Tongue (tissue), 2 donors: ENCODE measurements around the gene CTNNB1. TPM values are rescaled to one million over a fixed set of nuclear protein-coding genes. Genes with fewer than 3 reads are reported as not detected.
A peak's percentile ranks its signal among the peaks of the same experiment; 100 is the strongest.

Source experiments
- DNase-seq: peaks from one replicate; pipeline ENCODE4 v3.0.0-alpha.2; 2015
- total RNA-seq: library from RNA; depleted of rRNA; stranded (reverse); fragments of >200 nt; gene quantifications from one replicate; pipeline ENCODE4 v1.2.3, GENCODE V29; 2014

Gene CTNNB1
- 652 TPM for total RNA-seq

DNA sequence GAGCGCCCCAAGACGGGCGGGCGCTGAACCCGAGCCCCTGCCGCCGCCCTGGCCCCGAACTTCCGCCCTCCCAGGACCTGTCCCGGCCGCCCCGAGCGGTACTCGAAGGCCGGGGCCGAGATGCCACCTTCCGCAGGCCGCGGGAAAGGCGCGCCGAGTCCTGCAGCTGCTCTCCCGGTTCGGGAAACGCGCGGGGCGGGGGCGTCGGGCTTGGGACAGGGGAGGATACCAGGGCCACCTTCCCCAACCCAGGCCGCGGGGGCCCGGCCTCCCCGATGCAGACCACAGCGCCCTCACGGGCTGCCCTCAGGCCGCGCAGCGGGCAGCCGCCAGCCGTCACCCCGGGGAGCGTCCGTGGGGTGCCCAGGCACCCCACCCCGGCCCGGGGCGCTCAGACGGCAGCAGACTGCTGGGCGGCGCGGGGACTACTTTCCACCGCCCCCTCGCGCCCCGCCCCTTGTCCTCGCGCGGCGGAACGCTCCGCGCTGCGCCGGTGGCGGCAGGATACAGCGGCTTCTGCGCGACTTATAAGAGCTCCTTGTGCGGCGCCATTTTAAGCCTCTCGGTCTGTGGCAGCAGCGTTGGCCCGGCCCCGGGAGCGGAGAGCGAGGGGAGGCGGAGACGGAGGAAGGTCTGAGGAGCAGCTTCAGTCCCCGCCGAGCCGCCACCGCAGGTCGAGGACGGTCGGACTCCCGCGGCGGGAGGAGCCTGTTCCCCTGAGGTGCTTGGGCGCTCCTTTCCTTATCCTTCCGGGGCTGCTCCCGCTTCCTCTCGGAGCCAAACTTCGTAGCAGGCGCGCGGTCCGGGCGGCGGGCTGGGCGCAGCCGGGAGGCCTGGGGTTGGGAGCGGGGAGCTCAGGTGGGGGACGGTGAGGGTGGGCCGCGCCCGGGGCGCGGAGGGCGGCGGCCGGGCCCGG lies at the start of gene CTNNB1:
Gene CTNNB1 (plus strand): TSS at position 556 of the 916 bp plus-strand sequence. CDS start 24,564 bp downstream, outside the sequence.
- peak; percentile 97 for DNase-seq

DNA sequence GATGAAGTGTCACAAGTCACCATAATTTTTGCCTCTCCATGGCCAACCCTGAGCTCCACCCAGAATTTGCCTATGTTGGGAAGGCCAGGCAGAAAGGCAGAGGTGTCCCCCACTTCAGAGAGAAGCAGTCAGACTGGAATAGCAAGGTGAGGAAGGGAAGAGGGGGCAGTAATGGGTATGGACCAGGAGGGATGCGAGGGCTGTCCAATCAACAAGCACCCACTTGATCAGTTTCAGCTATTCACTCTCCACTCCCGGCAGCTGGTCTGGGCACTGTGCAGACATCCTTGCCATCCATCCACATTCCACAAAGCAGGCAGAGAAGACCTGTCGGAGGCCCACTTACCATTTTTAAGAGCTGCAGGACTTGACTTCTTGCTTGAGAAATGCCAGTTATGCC lies 43.5 kb upstream of the CTNNB1 start:
- no peak for DNase-seq

DNA sequence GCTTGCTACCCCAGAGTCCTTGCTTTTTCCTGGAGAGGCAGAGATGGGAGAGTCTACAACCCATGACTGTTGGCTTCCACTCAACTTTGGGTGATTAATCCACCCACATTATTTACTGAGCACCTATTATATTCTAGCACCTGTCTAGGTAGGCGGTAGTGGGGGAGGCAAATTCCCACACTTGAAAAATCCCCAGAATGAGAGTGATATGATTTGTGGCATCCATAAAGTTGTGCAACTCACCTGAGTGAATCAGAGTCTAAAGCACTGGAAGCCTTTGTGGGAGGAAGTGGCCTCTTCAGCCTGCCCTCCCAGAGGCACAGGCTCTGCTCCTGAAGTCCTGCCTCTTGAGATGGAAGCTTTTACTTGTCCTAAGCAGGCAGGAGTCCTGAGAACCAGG lies 40.4 kb upstream of the CTNNB1 start:
- DNase-seq, result no peak

DNA sequence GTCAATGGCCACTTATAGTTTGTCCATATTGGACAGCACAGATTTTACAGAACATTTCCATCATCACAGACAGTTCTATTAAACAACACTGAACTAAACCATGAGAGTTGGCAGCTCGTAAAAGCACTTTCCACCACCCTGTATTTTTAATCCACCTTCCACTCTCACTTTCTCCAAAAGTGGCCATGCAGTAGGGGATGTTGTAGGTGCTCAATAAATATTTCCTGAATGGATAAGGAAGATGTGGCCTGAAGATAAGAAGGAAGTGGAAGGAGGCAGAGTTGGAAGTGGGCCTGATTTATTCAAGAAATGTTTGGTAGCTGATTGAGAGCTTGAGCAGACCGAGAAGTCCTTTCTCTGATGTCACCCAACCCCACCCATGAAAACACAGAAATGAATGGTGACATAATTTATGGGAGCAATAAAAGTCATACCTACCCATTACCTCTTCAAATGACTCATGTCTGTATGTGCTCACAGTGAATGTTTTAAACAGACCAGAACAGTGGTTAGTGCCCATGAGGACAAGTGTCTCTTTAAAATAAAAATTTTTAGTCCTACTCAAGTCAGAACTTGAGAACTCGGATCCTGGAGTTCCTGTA lies 39.6 kb upstream of the CTNNB1 start:
- DNase-seq, result no peak

DNA sequence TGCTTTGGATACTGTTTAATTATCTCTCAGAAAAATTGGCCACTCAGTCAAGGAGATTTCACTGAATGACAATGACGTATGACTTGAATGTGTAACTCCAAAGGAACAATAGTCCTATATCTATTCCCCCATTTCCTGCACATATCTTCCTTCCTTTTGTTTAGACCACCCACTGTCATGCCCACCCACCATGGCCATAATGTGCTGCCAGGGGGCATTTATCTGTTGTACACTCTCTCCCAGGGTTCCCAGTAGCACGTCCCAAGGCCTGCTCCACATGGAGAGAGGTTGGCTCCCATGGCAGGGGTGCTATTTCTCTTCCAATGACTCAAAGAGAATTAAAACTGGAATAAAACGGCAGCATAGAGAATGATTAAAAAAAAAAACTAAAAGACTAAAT lies 36.8 kb upstream of the CTNNB1 start:
- DNase-seq, result no peak

DNA sequence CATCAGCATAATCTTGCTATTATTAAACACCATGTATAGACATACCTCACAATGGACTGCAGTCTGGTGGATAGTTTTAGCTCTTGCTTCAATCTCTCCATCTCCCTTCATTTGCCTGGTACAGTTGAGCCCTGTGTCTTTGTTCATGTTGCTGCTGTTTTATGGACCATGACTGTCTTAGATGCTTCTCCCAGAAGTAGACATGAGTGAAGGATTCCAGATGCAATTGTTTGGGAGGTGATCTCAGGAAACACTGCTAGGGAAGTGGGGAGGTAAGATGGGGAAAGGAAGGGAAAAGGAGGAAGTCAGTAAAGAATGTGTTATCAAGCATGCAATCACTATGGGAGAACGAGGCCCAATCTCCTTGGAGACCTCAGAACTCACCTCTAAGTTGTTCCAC lies 36.3 kb upstream of the CTNNB1 start:
- DNase-seq, result no peak

DNA sequence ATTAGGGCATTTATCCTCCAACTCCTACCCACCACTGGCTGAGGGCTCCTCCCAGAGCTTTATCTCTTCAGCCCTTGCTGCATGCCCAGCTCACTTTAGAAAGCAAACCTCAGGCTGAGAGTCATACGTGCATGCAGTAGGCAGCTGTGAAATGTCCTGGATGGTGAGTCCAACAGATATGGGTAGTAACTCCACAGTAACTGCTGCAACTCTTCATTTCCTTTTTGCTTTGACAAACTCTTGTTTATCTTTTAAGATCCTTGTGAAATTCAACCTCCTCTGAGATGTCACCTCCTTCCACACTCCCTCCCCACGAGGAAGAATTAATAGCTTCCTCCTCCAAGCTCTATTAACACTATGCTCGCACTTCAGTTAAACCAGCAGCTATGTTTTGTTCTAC lies 35.9 kb upstream of the CTNNB1 start:
- DNase-seq, result no peak

DNA sequence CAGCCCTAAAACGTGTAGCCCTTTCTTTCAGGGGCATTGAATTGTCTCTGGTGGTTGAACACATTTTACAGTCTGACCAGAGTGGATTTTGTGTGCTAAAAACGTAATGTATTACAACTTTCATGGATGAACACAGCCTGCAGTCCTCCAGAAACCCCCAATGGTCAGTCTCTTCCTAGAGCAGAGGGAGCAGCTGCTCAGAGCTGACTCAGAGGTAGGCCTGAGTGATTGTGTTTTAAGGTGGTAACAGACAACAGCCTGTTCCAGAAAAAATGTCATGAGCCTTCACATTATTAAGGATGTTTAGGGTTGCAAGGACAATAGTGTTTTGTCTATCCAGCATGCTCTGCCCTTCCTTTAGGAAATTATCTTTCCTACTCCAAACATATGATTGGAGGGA lies 34.5 kb upstream of the CTNNB1 start:
- no peak for DNase-seq

DNA sequence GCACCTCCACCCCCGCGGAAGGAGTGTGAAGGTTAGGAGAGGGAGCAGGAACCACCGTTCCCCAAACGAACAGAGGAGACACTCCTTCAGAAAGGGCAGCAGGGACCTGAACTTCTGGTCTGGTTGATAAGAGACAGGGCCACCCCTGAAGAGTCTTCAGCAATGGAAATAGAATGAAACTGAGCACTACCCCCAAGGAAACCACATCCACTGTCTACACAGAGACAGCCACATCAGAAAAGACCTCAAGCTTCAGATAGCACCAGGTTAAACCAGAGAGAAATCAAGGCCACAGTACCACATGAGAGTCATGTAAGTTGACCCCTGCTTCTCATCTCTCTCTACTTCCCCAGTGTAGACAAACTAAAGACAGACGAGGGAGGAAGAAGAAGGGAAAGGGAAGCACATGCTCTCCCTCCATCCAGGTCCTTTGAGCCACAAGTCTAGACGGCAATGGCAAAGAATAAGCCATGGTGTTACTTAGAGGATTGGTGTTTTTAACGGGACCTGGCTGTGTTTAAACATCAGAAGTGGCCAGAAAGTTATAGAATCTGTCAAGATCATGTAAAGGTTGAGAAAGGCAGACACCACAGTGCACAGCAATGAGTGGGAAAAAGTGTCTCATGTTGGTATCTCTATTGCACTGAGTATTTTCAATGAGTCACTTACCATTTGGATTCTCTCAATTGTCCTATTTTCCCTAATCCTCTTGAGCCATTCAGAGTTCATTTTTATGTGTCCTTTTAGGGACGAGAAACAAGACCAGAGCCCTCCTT lies 31.4 kb upstream of the CTNNB1 start:
- no peak for DNase-seq

DNA sequence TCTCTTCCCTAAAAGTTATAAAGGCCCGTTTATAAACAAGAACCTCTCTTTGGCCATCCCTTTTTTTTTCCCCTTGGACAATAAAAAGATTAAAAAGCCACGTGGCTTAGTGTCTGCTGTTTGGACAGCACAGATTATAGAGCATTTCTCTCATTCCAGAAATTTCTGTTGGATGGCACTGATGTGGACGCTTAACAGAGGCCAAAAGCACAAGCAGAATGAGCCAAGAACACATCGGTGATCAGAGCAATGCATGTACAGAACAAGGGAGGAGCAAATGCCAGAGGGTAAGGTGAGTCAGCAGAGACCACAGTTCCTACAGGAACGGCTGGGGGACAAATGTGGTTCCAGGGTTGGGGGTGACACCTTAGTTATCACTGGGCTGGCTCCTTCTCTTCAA lies 30.3 kb upstream of the CTNNB1 start:
- no peak for DNase-seq

DNA sequence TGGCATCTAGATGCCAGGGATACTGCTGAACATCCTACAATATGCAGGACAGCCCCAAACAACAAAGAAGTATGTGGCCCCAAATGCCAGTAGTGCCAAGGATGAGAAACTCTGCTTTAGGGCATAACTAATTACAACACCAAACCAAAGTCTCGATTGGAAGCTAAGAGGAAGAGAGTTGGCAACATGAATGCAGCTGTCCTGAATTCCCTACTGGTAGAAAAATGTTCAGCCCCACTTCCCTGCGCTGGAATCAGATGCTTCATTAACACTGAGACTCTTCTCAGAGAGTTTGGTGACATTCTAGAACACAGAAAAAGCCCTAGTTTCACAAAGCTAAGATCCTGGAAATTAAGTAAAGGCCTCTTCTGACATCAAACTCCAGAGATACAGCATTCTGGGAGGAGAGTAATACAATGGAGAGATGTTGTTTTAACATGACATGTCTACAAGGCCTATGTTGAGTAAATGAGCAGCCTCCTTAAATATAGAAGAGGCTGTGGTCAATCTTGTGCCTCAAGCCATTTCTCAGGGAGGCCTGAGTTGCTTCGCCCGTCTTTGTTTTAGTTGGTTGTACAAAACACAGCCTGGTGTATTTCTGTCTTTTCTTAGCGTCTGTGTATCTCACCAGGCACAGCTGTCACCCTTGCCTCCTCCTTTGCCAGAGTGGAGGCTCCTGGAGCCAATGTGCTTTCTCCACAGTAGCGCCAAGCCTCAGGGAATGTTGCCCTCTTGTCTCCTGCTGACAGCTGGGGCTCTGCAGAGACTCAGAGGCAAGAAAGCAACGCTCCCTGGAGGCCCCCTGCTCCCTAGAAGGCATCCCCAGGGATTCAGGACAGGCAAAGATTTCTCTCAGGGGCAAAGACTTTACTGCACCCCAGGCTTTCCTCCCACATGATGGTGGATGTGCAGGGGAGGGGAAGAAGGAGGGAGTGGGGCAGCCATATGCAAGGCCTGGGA lies 25.1 kb upstream of the CTNNB1 start:
- DNase-seq, result peak; percentile 82

DNA sequence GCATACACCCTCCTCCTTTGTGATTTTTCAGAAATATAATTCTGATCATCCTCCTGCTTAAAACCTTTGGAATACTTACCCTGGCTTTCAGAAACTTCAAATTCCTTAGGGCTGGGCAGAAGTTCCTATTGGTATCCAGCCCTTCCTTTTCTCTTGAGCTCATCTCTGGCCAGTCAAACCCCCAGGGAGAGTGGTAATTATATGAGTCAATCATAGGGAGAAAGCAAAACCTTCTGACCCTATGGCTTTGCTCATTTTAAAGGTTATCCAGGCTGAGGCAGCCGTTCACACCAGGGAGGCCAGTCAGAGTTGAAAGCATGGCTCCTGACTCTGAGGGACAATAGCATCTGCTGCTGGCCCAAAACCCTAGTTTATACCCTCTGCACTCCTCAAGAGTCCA lies 23.9 kb upstream of the CTNNB1 start:
- DNase-seq, result no peak

DNA sequence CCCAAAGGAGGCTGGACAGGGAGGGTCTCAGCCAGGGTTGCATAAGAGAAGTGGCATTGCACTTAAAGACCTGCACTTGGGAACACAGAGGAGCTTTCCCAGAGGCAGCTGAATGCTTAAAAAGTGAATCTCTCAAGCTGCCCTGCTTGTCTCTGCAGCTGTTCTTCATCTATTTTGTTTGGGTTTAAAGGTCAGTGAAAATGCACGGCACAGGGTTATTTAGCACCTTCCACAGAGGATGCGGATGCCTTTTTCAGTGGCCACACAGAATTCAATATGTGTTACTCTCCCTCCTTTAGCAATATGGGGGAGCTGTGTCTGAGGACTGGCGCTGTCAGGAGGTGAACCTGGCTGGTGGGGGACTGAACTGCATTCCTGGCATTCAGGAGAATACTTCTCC lies 22.7 kb upstream of the CTNNB1 start:
- peak; percentile 67 for DNase-seq

DNA sequence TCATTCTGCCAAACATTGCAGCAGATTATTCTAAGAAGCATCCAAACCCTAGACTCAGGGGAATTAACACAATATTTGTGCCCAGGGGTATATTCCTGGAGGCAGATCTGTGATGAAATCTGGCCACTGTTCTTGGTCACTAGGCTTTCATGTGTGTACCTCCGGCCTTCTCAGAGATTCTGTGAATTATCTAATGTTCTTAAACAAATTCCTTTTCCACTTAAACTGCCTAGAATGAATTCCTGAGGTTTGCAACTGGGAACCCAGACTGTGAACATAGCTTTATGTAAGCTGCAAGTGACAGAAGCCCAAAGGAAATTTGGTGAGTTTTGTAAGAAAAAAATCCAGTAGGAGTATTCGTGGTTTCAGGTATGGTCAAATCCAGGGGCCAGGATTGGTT lies 20.7 kb upstream of the CTNNB1 start:
- no peak for DNase-seq

DNA sequence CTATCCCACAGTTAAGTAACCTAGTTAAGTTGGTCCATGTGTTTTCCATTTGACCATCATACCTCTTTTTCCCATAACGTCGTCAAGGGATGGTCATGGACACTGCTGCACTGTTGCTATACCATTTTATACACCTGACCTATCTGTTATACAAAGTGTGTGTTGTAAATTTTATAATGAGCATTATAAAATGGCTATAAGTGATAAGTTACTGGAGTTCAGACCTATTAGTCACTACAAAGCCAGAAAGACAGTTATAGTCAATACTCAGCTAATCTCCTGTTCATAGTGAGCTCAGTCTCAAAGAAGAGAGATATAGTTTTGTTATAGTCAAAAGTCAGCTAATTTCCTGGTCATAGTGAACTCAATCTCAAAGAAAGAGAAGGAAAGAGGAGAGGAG lies 18.9 kb upstream of the CTNNB1 start:
- DNase-seq, result no peak

DNA sequence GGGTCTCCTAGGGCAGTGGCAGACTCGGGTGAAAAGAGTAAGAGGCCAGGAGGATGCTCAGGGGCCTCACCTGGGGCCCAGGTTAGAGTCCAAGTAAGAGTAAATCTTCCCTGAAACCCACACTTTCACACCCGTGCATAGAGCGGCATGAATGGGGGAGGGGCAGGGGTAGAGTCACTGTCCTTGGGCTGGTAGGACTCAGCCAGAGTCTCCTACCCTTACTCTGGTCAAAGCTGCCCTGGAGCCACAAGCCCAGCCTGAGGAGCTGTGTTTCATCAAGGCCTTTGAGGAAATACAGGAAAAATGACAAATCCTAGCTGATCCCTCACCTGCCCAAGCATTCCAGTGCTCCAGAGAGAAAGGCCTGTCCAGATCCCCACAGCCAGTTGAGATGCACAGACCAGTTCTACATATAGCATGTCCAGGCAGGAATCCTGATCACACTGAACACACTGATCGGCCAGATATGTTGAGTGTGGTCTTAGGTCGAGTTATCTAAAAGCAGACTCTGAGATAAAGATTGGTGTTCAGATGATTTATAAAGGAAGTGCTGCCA lies 16.7 kb upstream of the CTNNB1 start:
- no peak for DNase-seq

DNA sequence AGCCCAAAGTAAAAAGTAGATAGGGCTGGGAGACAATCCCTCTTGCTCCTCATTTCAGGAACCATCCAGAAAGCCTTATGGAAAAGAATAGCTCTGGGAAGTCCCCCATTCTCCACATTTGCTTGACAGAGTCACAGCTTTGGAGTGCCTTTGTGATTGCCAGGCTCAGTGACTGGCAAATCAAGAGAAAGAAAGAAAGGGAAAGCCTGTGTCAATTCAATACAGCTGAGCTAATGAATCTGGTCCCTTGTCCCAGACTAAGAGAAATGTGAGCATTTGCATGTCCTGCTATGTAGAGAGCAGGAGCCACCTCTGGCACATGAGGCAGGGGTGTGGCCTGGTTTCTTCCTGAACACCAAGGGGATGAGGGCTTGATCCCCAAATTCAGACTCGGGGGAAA lies 14.9 kb upstream of the CTNNB1 start:
- DNase-seq, result no peak

DNA sequence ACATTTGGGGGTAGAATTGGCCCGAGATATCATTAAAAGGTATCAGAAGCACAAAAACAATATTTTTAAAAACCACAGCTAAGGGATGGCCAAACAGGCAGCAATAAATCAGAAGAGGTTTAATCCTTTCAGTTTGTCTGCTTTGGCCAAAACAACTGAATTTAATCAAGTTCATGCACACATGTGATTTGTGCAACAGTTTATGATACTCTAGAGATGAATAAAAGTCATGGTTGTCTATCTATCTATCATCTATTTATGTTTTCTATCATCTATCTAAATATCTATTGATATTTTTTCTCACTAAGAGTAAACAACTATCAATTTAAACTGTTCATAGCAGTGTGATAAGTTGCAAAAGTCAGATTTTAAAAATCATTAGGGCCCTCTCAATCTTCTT lies 13.0 kb upstream of the CTNNB1 start:
- DNase-seq, result no peak

DNA sequence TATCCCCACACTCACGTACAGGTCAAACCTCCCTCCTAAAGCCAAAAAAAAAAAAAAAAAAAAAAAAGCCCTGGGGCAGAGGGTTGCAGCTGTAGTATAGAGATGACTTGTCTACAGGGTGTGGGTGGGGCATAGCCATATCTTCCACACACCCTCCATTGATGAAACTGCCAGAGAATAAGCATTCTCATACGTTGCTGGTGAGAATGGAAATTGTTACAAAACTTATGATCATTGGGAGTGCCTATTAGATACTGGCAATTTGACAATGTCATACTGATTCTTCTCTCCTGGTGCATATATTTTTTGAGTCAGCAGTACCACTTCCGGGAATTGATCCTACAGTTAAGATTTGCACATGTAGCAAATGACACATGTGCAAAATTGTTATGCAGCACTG lies 11.0 kb upstream of the CTNNB1 start:
- no peak for DNase-seq

DNA sequence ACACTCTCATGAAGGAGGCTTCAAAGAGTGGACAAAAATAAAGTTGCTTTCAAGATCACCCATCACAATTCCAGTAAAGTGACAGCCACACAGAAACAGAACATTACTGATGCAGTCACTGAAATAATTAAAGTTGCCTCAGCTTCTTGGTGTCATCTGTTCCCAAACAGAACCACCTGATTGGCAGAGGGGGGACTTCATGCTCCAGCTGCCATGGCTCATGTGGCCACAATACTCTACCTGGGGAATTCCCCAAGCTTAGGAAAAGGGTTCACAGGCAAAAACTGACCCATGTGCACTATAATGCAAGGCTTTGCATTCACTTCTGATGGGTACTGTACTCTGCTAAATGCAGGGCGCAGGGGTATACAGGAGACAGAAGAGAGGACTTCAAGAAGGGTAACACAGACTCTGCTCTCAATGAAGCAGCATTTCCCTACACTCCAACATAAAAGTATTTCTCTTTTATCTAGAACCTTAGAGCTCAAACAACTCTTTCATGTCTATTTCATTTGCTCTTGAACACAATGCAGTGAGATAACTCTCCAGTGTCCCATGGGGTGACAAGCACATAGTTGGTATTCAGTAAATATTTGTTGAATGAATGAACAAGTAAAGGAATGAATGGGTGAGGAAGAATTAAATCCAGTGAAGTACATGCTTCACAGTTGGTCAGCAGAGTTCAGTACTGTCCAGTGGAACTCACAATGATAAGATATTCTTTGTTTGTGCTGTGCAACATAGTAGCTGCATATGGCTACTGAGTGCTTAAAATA lies 8.6 kb upstream of the CTNNB1 start:
- no peak for DNase-seq

DNA sequence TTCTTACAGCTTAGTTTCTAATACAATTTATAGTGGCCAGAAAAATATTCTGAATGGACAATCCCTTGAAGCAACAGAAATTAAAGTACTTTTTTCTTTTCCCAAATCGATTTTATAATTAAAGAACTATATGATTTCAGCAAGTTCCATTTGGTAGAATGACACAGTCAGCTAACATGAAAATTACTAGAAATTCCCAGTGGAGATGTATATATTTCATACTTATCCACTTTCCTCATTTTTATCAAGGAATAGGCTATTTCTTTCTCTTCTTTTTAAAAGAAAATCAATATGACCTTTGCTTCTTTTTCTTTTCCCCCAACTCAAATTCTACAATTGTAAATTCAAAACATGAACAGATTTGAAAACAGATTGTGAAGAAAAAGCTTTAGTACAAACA lies 6.4 kb upstream of the CTNNB1 start:
- DNase-seq, result no peak
